ENCODE measurements around the gene SH3BGRL2.

DNA sequence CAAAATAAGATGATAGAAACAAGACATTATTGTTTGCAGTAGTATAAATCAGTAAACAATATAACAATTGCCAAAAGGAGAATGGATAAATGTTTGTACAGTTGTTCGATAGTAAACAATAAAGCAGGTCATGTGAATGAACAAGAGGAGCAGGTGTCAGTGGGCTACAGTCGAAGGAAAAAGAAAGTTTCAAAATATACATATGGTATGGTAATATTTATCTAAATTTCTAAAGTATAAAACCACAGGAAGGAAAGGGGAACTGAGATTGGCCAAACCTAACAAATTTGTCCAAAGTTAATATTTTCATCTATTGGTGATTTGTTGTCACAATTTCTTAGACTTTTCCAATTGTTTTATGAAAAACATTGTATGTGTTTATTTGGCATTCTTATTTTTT is 110.9 kb downstream of the SH3BGRL2 start:
- TF ChIP-seq POLR2A (IDR thresholded peaks at IDR 0.05): no peak
- TF ChIP-seq, protein P1, sequence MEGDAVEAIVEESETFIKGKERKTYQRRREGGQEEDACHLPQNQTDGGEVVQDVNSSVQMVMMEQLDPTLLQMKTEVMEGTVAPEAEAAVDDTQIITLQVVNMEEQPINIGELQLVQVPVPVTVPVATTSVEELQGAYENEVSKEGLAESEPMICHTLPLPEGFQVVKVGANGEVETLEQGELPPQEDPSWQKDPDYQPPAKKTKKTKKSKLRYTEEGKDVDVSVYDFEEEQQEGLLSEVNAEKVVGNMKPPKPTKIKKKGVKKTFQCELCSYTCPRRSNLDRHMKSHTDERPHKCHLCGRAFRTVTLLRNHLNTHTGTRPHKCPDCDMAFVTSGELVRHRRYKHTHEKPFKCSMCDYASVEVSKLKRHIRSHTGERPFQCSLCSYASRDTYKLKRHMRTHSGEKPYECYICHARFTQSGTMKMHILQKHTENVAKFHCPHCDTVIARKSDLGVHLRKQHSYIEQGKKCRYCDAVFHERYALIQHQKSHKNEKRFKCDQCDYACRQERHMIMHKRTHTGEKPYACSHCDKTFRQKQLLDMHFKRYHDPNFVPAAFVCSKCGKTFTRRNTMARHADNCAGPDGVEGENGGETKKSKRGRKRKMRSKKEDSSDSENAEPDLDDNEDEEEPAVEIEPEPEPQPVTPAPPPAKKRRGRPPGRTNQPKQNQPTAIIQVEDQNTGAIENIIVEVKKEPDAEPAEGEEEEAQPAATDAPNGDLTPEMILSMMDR (IDR thresholded peaks at IDR 0.05): no peak
- no peak for TF ChIP-seq EP300 (IDR thresholded peaks at IDR 0.05; ENCODE audit: low read depth)
